Pulmonary artery endothelial cell (primary cell): ENCODE results near the gene KRT2. TPM values are rescaled to one million over a fixed set of nuclear protein-coding genes. Genes with fewer than 3 reads are reported as not detected.

Experiments
- DNase-seq: peaks from one replicate; pipeline ENCODE4 v3.0.0-alpha.2; 2011; ENCODE audit warnings: low read depth, low spot score
- total RNA-seq: library from RNA; depleted of rRNA; stranded (reverse); fragments of >200 nt; gene quantifications from 2 replicates; pipeline ENCODE4 v1.2.3, GENCODE V29; 2014

KRT2 gene
- total RNA-seq, 1 donor from 2014 or later = not detected

DNA sequence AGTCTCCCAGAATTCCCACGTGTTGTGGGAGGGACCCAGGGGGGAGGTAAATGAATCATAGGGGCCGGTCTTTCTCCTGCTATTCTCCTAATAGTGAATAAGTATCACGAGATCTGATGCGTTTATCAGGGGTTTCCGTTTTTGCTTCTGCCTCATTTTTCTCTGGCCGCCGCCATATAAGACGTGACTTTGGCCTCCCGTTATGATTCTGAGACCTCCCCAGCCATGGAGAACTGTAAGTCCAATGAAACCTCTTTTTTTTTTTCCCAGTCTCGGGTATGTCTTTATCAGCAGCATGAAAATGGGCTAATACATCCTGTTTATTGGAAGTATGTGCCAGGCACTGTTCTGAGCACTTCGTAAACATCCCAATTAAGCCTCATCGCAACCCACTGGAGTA is 51.5 kb downstream of the KRT2 start:
- no peak for DNase-seq

DNA sequence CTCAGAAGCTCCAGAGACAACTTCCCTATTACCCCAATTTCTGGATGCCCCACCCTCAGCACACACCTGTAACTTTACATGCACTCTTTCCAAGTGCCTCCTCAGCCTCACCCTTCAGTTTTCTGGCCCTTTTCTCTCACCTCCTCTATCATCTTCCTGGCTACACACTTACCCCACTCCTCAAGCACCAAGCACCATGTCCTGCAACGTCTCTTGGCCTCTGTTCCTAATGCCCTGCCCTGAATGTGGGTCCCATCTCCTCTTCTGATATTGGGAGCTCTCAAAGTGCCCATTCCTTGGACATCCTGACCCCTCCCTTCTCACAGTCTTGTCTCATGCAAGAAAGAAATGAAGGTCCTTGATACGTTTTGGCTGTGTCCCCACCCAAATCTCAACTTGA is 51.9 kb downstream of the KRT2 start:
- no peak for DNase-seq

DNA sequence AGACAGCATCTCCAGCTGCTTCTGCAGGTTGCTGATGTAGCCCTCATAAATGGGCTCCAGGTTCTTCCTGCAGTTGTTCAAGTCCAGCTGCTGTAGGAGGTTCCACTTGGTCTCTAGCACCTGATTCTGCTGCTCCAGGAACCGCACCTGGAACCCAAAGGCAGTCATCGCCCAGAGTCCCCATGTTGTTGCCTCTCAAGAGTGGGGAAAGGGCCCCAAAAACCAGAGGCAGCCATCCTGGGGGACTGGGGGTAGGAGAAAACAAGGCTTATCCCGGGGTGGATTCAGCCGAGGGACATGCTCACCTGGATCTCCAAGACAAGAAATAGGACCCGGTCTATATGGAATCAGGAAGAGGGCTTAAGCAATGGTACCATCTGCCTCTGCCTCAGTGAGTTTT is 53.0 kb downstream of the KRT2 start:
- no peak for DNase-seq

Other genes with a start within 250 kb of the KRT2 start
- gene KRT82, start 245.9 kb downstream of the KRT2 start, total RNA-seq = not detected in 2 replicates
- gene KRT75, start 217.8 kb downstream of the KRT2 start, total RNA-seq = not detected in 2 replicates
- gene KRT6B, start 200.1 kb downstream of the KRT2 start, total RNA-seq = 0.07 and 0.18 TPM in 2 replicates
- 0.07 TPM in 1 of 2 replicates, not detected in the other for gene KRT6C, start 178.4 kb downstream of the KRT2 start, total RNA-seq
- gene KRT6A, start 159.0 kb downstream of the KRT2 start, total RNA-seq = 0.79 and 12.6 TPM in 2 replicates
- 0.66 and 2.0 TPM in 2 replicates for gene KRT5, start 131.8 kb downstream of the KRT2 start, total RNA-seq
- gene KRT71, start 99.1 kb downstream of the KRT2 start, total RNA-seq = not detected in 2 replicates
- not detected in 2 replicates for gene KRT74, start 78.4 kb downstream of the KRT2 start, total RNA-seq
- not detected in 2 replicates for gene KRT72, start 50.7 kb downstream of the KRT2 start, total RNA-seq
- not detected in 2 replicates for gene KRT73, start 33.7 kb downstream of the KRT2 start, total RNA-seq
- gene KRT1, start 28.2 kb upstream of the KRT2 start, total RNA-seq = not detected in 2 replicates
- gene KRT77, start 51.3 kb upstream of the KRT2 start, total RNA-seq = not detected in 2 replicates
- not detected in 2 replicates for gene KRT76, start 125.1 kb upstream of the KRT2 start, total RNA-seq
- not detected in 2 replicates for gene KRT3, start 143.9 kb upstream of the KRT2 start, total RNA-seq
- gene KRT4, start 161.9 kb upstream of the KRT2 start, total RNA-seq = not detected in 2 replicates
- gene KRT79, start 182.1 kb upstream of the KRT2 start, total RNA-seq = not detected in 2 replicates
- gene KRT78, start 196.8 kb upstream of the KRT2 start, total RNA-seq = not detected in 2 replicates